HG03039 (cell line): ENCODE data around the gene ASIC2.

Source experiments
- ATAC-seq: cut with Tn5 transposase; IDR thresholded peaks from one replicate; pipeline ENCODE4 v1.9.1; 2021; ENCODE audit warnings: mild to moderate bottlenecking, moderate library complexity; ENCODE audit not compliant: unreplicated experiment

Gene ASIC2

GRCh38 chr17:33292981-33293867 lies at the start of gene ASIC2:
Gene ASIC2 (minus strand): TSS chr17:33293295.
- ATAC-seq, result no peak

DNA sequence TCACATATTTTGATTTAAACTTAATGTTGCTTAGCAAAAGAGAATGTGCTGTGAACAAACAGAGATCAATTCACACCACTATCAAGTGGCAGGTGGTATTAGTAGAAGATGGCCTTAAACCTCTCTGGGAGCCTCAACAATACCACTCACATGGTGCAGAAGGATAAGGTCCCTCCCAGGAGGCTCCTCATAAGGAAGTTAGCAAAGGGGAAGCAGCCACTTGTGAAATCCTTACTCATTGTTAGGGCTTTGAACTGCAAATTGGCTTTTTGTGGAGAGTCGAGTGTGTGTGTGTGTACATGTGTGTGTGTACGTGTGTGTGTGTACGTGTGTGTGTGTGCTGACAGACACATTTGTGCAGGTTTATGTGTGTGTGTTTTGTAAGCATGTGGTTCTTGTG lies 48.9 kb upstream of the ASIC2 start:
- no peak for ATAC-seq

DNA sequence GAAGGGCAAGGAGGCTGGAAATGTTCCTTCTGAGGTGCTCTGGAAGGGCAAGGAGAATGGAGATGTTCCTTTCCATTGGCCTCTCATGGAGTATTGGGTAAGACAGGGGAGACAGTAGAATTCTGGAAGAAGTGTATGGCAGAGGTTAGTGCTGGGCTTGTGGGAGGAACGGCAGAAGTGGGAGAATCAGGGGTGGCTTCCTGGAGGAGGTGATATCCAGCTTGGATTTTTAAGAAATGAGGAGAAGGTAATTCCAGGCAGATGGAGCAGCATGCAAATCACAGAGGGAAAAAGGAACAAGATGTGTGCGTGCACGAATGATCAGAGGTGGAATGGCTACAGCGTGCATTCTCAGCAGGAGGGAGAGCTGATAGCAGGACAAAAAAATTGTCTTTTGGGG lies 45.1 kb upstream of the ASIC2 start:
- no peak for ATAC-seq

DNA sequence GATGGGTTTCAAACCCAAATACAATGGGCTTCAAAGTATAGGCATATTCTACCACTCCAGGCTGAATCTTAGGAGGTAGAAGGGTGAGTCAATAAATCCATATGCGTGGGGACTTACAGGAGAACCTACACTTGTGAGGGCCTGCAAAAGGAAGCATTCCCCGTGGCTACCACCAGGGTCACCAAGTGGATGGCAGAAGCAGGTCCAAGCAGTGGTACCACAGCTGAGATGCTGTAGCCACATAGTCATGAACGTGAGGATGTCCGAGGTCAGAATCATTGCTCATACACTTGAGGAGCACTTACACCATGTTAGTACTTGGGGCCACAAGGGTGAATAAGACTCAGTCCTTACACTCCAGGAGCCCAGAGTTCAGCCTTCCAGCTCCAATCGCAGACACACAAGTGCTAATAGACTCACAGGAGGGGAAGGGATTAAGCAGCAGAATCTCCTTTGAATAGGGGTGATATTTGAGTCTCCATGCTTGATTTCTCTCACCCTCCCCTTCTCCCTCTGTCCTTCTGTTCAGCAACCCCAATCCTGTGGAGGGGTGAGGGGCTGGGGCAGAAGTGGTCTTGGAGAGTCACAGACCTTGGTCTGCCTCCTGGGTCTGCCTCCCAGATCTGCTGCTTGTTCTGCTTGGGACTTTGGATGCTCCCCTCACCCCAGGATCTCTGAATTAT lies 42.5 kb upstream of the ASIC2 start:
- no peak for ATAC-seq

DNA sequence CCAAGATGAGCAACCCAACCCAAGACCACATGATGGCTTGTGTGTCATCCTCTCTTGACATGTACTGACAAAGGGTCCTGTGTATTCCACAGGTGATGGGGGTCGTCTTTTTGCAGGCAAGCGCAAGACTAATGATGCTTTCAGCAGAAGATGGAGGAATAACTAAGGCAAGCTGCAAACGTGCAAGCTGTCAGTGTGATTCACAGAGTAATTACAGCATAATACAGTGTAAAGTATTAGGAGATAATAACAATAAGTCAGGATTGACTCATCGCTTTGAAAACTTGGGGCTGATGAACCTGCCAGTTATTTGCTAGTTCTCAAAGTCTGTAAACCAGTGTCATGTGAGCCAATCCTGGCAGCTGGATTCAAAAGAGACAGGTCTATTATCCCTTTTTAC lies 41.6 kb upstream of the ASIC2 start:
- no peak for ATAC-seq

DNA sequence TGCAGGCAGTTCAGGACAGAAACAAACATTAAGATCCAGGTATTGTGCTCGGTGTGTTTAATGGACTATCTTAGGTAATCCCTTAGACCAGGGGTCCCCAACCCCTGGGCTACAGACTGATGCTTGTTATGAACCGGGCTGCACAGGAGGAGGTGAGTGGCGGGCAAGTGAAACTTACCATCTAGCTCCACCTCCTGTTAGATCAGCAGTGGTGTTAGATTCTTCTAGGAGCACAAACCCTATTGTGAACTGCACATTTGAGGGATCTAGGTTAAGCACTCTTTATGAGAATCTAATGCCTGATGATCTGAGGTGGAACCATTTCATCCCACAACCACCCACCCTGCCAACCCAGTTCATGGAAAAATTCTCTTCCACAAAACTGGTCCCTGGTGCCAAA lies 37.8 kb upstream of the ASIC2 start:
- ATAC-seq, result no peak

- ATAC-seq, result no peak
Observed at GRCh38 chr17:33328129-33328528, 35.0 kb upstream of the ASIC2 start.

DNA sequence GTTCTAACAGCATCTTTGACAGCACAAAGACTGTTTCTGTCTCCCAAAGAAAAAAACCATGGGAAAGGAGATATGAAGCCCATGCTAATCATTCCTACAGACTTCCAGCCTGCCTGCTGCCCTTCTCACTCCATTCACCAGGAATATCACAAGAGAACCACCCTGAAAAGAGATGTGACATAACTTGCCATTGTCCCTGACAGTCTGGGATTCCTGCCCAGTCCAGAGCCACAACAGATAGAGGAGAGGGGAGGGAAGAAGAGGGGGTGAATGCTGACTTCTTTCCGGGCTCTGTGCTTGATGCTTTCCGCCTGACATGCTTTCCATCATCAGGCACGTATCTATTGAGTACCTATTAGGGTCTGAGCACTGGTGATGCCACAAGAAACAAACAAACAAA lies 31.6 kb upstream of the ASIC2 start:
- no peak for ATAC-seq

GRCh38 chr17:33322063-33322462 lies 29.0 kb upstream of the ASIC2 start:
- no peak for ATAC-seq

GRCh38 chr17:33318241-33318640 lies 25.1 kb upstream of the ASIC2 start:
- no peak for ATAC-seq

- ATAC-seq, result no peak
Observed at GRCh38 chr17:33316746-33317145, 23.7 kb upstream of the ASIC2 start.

DNA sequence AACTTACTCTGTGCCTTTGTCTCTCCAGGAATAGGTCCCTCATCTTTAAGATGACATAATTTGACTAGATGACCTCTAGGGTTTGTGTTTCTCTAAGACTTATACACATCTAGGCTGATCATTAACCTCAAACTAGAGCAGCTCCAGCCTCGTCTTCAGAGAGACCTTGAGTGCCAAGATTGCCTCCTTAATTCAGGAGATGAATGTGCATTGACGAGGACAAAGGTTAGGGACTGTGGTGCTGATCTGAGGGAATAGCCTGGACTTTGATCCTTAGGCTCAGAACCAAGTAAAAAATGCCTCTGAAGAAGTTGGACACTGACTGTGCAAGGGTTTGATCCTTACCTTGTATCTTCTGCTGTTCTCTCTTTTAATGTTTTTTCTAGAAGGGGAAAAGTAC lies 17.2 kb upstream of the ASIC2 start:
- ATAC-seq, result no peak

DNA sequence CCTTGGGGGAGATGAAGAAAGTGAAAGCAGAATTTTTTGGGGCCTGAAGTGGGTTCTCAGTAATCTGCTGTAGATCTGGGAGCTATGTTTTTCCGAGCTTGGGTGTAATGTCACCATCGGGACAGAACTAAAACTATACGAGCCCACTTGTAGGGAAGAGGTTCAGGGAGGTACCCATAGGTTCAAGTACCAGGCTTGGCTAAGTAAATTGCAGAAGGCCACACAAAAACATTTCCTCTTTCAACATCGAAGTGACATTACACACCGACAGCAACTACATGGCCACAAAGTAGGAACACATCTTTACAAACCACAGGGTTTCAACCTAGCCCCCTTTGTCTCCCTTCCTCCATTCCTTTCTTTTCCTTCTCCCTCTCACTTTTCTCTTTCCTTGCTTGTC lies 10.2 kb upstream of the ASIC2 start:
- no peak for ATAC-seq

DNA sequence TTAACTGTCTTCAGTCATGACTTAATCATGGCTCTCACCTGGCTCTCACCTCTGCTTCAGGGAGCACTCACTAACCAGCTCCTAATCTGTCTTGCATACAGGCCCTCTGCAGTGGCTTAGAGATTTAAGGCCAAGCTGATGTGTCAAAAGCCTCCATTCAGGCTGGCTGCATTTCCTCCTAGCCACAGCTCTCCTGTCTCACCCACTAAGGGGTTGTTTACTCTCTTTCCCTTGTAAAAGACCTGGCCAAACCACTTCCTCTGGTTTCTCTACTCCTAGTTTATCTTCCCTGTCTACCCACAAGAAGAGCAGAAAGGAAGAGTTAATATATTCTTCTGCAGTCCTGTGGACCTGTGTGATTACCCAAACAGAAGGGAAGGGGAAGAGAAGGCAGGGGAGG lies 9.3 kb upstream of the ASIC2 start:
- ATAC-seq, result no peak

DNA sequence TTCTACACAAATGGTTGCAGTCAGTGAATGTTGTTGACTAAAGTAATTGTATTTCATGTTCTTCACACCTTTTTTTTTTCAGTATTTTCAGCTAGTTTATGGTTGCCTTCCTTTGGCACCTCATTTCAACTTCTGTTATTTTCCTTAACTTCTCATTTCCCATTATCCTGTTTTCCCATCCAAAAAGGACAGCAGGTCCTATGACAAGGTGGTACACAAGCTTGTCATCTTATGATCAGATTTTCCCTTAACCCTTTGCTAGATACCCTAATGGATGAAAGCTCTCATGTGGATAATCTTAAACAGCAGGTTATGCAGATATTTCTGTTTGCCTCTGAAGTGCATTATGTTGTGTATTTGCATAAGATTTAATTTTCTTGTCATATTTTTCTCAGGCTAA lies 7.1 kb upstream of the ASIC2 start:
- no peak for ATAC-seq

- ATAC-seq, result no peak
Observed at GRCh38 chr17:33299115-33299514, 6.0 kb upstream of the ASIC2 start.

DNA sequence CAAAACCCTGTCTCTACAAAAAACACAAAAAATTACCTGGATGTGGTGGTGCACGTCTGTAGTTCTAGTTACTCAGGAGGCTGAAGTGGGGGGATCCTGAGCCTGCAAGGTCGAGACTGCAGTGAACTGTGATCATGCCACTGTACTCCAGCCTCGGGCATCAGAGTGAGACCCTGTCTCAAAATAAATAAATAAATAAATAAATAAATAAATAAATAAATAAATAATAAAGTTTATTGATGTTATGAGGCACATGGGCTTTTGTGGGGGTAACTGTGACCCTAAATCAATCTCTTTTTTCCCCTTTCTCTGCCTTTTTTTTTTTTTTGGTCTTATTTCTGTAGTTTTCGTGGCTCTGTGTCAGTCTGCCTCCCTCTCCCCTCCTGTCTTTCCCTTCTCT lies 4.5 kb upstream of the ASIC2 start:
- ATAC-seq, result no peak

DNA sequence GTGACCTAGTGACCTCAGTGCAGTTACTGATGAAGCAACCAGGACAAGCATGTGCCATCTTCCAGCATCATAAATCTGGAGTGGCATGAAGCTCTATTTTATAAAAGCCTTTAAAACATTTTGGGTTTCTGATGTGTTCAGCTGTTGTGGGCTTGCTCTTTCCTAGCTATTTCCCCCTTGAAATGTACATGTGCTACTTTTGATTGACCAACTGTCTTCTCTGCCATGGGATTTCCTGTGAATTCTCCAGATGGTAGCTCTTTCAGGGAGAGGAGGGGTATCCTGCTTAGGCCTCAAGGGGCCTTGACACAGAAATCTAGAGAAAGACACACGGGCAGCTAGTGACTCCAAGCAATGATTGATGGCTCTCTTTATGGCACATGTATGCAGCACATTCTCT lies 1.9 kb upstream of the ASIC2 start:
- ATAC-seq, result no peak

DNA sequence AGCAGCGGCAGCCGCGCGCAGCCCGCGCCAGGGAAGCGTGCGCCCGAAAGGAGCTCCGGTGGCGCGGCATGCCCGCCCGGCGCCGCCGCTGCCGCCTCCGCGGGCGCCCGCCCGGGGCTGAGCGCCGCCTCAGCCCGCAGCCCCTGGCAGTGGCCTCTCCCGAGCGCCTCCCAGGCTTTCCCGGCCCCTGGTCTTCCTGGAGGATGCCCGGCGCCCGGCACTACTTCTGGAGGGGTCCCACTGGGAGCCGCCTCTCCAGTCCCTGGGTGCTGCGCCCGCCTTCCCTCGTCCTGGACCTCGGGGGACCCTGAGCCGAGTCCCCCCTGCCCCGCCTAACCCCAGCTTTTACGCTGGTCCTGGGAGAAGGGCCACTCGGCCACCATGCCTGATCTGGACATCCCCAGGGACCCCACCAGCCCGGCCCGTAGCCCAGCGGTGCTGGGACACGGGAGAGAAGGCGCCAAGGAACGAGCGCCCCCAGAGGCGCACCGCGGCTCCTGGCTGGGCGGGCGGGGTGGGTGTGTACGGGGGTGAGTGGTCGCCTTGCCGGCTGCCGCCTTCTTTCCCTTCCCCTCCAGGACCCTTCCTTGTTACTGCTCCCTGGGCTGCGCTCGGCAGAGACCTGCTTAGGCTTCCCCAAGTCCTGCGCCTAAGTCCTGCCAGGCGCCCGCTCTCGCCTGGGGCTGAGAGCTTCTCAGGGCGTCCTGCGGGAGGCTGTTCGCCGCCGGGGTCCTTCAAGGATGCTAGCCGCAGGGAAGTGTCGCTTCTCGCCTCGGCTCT lies 704 bp downstream of the ASIC2 start:
- ATAC-seq, result no peak

DNA sequence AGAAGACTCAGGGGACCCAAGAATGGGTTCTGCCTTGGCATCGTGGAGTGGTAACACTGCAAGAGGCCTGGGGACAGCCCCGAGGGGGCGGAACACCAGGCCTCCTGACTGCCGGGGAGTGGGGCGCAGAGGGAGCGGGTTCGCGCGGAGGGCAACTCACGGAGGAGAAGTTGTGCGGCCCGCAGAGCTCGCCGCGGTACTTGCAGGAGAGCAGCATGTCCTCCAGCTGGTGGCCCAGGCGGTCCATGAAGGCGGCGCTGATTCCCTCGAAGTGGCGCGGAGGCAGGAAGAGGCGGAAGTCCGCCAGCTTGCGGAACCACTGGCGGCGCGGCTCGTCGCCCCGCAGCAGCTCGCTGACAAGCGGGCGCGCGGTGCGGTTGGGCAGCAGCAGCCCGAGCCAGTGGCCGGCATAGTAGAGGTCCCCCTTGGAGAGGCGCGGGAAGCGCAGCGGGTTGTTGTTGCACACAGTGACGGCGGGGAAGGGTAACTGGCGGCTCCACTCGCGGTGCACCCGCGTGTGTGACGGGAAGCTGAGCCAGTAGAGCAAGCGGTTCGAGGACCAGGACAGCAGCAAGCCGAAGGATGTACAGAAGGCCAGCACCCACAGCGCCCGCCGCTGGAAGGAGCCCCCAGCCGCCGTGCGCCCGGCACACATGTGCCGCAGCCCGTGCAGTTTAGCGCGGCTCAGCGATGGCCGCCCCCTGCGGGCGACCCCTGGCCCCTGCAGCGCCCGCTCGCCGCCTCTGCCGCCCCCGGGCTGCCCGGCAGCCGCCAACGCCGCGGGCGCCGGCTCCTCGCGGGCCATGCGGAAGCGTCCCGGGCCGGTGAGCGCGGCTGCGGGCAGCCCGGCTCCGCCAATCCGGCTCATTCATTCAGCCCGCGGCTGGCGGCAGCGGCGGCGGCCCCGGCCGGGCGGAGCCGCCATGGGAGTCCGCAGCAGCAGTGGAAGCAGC lies 1.6 kb downstream of the ASIC2 start:
- no peak for ATAC-seq

DNA sequence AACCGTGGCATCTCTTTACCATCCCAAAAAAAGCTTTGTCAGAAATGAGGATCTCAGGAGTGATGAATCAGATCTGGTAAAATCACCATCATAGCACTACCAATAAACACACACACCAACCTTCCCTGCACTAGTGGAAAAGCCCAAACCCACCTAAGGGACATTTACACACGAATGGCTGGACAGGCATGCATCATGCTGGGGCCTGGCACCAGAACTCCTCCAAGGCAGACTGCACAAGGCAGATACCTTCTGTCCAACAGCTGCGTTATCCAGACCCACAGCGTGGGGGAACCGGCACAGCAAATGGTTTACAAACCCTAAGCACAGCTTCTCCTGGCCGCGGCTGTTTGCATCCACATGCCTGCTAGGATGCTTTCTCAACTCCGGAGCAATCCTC lies 2.8 kb downstream of the ASIC2 start:
- no peak for ATAC-seq
